PC-9 (cell line): ENCODE data around the gene DLGAP4.

Experiments used
- CTCF ChIP-seq: fragments of 200-600 bp; sonication (generic); conservative IDR thresholded peaks from 2 replicates; pipeline ENCODE4 v1.6.1; 2017; ENCODE audit warnings: mixed run types, antibody characterized with exemption, mild to moderate bottlenecking, moderate library complexity
- EZH2 ChIP-seq: fragments of 200-600 bp; sonication (generic); IDR thresholded peaks from 2 replicates; pipeline ENCODE4 v1.8.0; 2017; ENCODE audit warnings: antibody characterized with exemption, low read depth

- TF ChIP-seq CTCF (no peak), EZH2 (no peak)
These were observed 244.0 kb downstream of the DLGAP4 start for GRCh38 chr20:36549942-36550789.
